A673 (cell line): ENCODE data around the gene PRDM1. TPM values are rescaled to one million over a fixed set of nuclear protein-coding genes. Genes with fewer than 3 reads are reported as not detected.

Experiments
- BruUV-seq: library from RNA; stranded (reverse); fragments of 400-500 nt; replicated peaks from 2 replicates; lab custom pipeline; 2021; lab: Mats Ljungman, UMichigan
- CTCF ChIA-PET: fragments of 300-600 bp; sonication (Branson Sonifier 250); formaldehyde crosslinking; loops from one replicate; lab custom pipeline; 2022; ENCODE audit warnings: antibody characterized with exemption; lab: Charles Lee
- POLR2A ChIA-PET: fragments of 300-600 bp; sonication (Branson Sonifier 250); formaldehyde crosslinking; loops from one replicate; lab custom pipeline; 2022; ENCODE audit warnings: antibody characterized with exemption; ENCODE audit not compliant: low non-redundant PET; lab: Charles Lee
- DNase-seq: peaks from one replicate; pipeline ENCODE4 v3.0.0-alpha.2; 2015; ENCODE audit warnings: low spot score
- H3K27ac ChIP-seq: fragments of 200-600 bp; sonication (generic); 2 replicates; pipeline ENCODE4 v1.5.1; 2016; ENCODE audit warnings: mixed run types, low read depth, mild to moderate bottlenecking, mixed read lengths, antibody characterized with exemption, low read length; ENCODE audit not compliant: poor library complexity, severe bottlenecking
- H3K27me3 ChIP-seq: fragments of 200-600 bp; sonication (generic); replicated peaks from 2 replicates; pipeline ENCODE4 v1.6.1; 2017; ENCODE audit warnings: mixed run types, low read depth, mild to moderate bottlenecking, mixed read lengths, antibody characterized with exemption, low read length; ENCODE audit not compliant: insufficient read depth, poor library complexity
- H3K36me3 ChIP-seq: fragments of 200-600 bp; sonication (generic); 2 replicates; pipeline ENCODE4 v1.6.1; 2016; ENCODE audit warnings: mixed run types, mild to moderate bottlenecking, mixed read lengths, antibody characterized with exemption, low read length; ENCODE audit not compliant: insufficient read depth, poor library complexity, severe bottlenecking
- H3K4me1 ChIP-seq: fragments of 200-600 bp; sonication (generic); 2 replicates; pipeline ENCODE4 v1.6.1; 2017; ENCODE audit warnings: mixed run types, mild to moderate bottlenecking, mixed read lengths, antibody characterized with exemption, low read length; ENCODE audit not compliant: insufficient read depth, poor library complexity, severe bottlenecking
- H3K4me3 ChIP-seq: fragments of 200-600 bp; sonication (generic); 2 replicates; pipeline ENCODE4 v1.5.1; 2016; ENCODE audit warnings: low read depth, mixed run types, mild to moderate bottlenecking, mixed read lengths, low read length; ENCODE audit not compliant: poor library complexity, severe bottlenecking
- H3K9me3 ChIP-seq: fragments of 200-600 bp; sonication (generic); 2 replicates; pipeline ENCODE4 v1.6.1; 2016; ENCODE audit warnings: mixed run types, low read depth, mild to moderate bottlenecking, mixed read lengths, antibody characterized with exemption, low read length; ENCODE audit not compliant: poor library complexity, severe bottlenecking
- EZH2 ChIP-seq: fragments of 200-600 bp; sonication (generic); IDR thresholded peaks from 2 replicates; pipeline ENCODE4 v1.6.1; 2017; ENCODE audit warnings: borderline replicate concordance, low read depth, mild to moderate bottlenecking, mixed read lengths, antibody characterized with exemption, low read length; ENCODE audit not compliant: poor library complexity, severe bottlenecking
- intact Hi-C: fragments of 100-400 bp; cut with micrococcal nuclease; formaldehyde crosslinking; loops from one replicate; pipeline ENCODE4 v1.10.0; 2022; ENCODE audit not compliant: unreplicated experiment
- total RNA-seq: library from RNA; stranded (reverse); gene quantifications from 2 replicates; pipeline ENCODE4 v1.2.3, GENCODE V29; 2021
- TF ChIP-seq, protein P1 (sequence below): fragments of 300-800, 200-600 bp; sonication (generic); conservative IDR thresholded peaks from 2 replicates; pipeline ENCODE4 v1.5.1; 2017; ENCODE audit warnings: low read depth, mild to moderate bottlenecking, antibody characterized with exemption, low read length, moderate library complexity, mixed read lengths

The PRDM1 gene
- total RNA-seq, 1 experiment from 2014 or later: not detected

DNA sequence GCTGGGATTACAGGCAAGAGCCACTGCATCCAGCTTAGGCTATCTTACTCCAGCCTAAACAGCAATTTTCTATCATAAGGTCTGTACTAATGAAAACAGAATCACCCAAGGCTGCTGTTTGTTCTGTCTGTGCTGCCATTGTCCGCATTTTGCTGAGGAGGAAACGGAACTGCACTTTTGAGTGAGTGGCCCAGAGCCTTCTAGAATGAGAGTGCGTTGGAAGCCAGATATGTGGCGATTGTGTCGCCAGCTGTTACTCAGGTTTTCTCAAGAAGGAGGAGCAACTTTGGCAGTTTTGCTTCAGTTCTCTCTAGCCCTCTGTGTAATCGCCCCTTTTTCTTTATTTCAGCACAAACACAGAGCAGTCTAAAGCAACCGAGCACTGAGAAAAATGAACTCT, 18.3 kb downstream of the PRDM1 start:
- H3K9me3 ChIP-seq: no peaks in the 10 kb centered on the region
- DNase-seq: no peak
- H3K27ac ChIP-seq: no peak overlapping the region
- CTCF ChIA-PET: no interaction called here
- POLR2A ChIA-PET: no interaction called here
- no peak for TF ChIP-seq EZH2
- TF ChIP-seq, protein P1, sequence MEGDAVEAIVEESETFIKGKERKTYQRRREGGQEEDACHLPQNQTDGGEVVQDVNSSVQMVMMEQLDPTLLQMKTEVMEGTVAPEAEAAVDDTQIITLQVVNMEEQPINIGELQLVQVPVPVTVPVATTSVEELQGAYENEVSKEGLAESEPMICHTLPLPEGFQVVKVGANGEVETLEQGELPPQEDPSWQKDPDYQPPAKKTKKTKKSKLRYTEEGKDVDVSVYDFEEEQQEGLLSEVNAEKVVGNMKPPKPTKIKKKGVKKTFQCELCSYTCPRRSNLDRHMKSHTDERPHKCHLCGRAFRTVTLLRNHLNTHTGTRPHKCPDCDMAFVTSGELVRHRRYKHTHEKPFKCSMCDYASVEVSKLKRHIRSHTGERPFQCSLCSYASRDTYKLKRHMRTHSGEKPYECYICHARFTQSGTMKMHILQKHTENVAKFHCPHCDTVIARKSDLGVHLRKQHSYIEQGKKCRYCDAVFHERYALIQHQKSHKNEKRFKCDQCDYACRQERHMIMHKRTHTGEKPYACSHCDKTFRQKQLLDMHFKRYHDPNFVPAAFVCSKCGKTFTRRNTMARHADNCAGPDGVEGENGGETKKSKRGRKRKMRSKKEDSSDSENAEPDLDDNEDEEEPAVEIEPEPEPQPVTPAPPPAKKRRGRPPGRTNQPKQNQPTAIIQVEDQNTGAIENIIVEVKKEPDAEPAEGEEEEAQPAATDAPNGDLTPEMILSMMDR: no peak
- no peaks in the 10 kb centered on the region for H3K27me3 ChIP-seq
- no peaks in the 10 kb centered on the region for H3K4me1 ChIP-seq
- H3K4me3 ChIP-seq: no peak overlapping the region
- intact Hi-C loops: no loop called here
- BruUV-seq: no TSS peak
- no peaks in the 10 kb centered on the region for H3K36me3 ChIP-seq

DNA sequence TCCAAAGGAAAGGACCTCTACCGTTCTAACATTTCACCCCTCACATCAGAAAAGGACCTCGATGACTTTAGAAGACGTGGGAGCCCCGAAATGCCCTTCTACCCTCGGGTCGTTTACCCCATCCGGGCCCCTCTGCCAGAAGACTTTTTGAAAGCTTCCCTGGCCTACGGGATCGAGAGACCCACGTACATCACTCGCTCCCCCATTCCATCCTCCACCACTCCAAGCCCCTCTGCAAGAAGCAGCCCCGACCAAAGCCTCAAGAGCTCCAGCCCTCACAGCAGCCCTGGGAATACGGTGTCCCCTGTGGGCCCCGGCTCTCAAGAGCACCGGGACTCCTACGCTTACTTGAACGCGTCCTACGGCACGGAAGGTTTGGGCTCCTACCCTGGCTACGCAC, 18.8 kb downstream of the PRDM1 start:
- DNase-seq: no peak
- CTCF ChIA-PET: no interaction called here
- no peak overlapping the region for H3K4me3 ChIP-seq
- H3K27me3 ChIP-seq: no peaks in the 10 kb centered on the region
- BruUV-seq: no TSS peak
- H3K36me3 ChIP-seq: no peaks in the 10 kb centered on the region
- no peaks in the 10 kb centered on the region for H3K4me1 ChIP-seq
- intact Hi-C loops: no loop called here
- POLR2A ChIA-PET: no interaction called here
- H3K27ac ChIP-seq: no peak overlapping the region
- H3K9me3 ChIP-seq: no peaks in the 10 kb centered on the region
- TF ChIP-seq, protein P1: no peak
- TF ChIP-seq EZH2: no peak

DNA sequence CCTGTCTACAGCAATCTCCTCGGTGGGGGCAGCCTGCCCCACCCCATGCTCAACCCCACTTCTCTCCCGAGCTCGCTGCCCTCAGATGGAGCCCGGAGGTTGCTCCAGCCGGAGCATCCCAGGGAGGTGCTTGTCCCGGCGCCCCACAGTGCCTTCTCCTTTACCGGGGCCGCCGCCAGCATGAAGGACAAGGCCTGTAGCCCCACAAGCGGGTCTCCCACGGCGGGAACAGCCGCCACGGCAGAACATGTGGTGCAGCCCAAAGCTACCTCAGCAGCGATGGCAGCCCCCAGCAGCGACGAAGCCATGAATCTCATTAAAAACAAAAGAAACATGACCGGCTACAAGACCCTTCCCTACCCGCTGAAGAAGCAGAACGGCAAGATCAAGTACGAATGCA, 19.4 kb downstream of the PRDM1 start:
- Histone ChIP-seq H3K9me3 (no peaks in the 10 kb centered on the region), H3K4me1 (no peaks in the 10 kb centered on the region), H3K27me3 (no peaks in the 10 kb centered on the region), H3K27ac (no peak overlapping the region), H3K4me3 (no peak overlapping the region), H3K36me3 (no peaks in the 10 kb centered on the region)
- no peak for TF ChIP-seq EZH2
- TF ChIP-seq, protein P1: no peak
- POLR2A ChIA-PET: no interaction called here
- BruUV-seq: no TSS peak
- intact Hi-C loops: no loop called here
- DNase-seq: no peak
- CTCF ChIA-PET: no interaction called here
